ENCODE results near the gene GATC. TPM values are rescaled to one million over a fixed set of nuclear protein-coding genes. Genes with fewer than 3 reads are reported as not detected.
A peak's percentile ranks its signal among the peaks of the same experiment; 100 is the strongest.

Gene GATC
- total RNA-seq, 6 experiments from 2014 or later = 16.3 to 30.9 (median 24.0) TPM

GRCh38 chr12:120425797-120426196 is 20.4 kb upstream of the GATC start:
- H3K36me3 Mint-ChIP-seq (ENCODE audit: low read depth) = no peaks in the 10 kb centered on the region
- no peak for TF ChIP-seq CTCF (IDR thresholded peaks at IDR 0.05)
- H3K27ac Mint-ChIP-seq = no peak overlapping the region
- no peak for DNase-seq
- peaks cover 17% of the 10 kb centered on the region for H3K27me3 Mint-ChIP-seq (ENCODE audit: insufficient read depth)
- H3K9me3 Mint-ChIP-seq = no peaks in the 10 kb centered on the region
- H3K4me1 Mint-ChIP-seq (ENCODE audit: low read depth) = no peaks in the 10 kb centered on the region
- H3K4me3 Mint-ChIP-seq = no peak overlapping the region

GRCh38 chr12:120428597-120429229 is 17.5 kb upstream of the GATC start:
- peaks cover 17% of the 10 kb centered on the region for H3K27me3 Mint-ChIP-seq (ENCODE audit: insufficient read depth)
- no peaks in the 10 kb centered on the region for H3K36me3 Mint-ChIP-seq (ENCODE audit: low read depth)
- no peaks in the 10 kb centered on the region for H3K4me1 Mint-ChIP-seq (ENCODE audit: low read depth)
- no peak for TF ChIP-seq CTCF (IDR thresholded peaks at IDR 0.05)
- H3K9me3 Mint-ChIP-seq = no peaks in the 10 kb centered on the region
- no peak for DNase-seq
- no peak overlapping the region for H3K27ac Mint-ChIP-seq
- H3K4me3 Mint-ChIP-seq = no peak overlapping the region

- Mint-ChIP-seq H3K4me1 (ENCODE audit: low read depth) (no peaks in the 10 kb centered on the region), H3K27me3 (ENCODE audit: insufficient read depth) (peaks cover 17% of the 10 kb centered on the region), H3K36me3 (ENCODE audit: low read depth) (no peaks in the 10 kb centered on the region), H3K27ac (no peak overlapping the region), H3K9me3 (no peaks in the 10 kb centered on the region), H3K4me3 (no peak overlapping the region)
- no peak for TF ChIP-seq CTCF (IDR thresholded peaks at IDR 0.05)
- DNase-seq = no peak
Measured at GRCh38 chr12:120429368-120429767, 16.9 kb upstream of the GATC start.

- Mint-ChIP-seq H3K9me3 (no peaks in the 10 kb centered on the region), H3K36me3 (ENCODE audit: low read depth) (no peaks in the 10 kb centered on the region), H3K4me1 (ENCODE audit: low read depth) (peaks cover 6% of the 10 kb centered on the region), H3K27ac (no peak overlapping the region), H3K4me3 (no peak overlapping the region), H3K27me3 (ENCODE audit: insufficient read depth) (peaks cover 6% of the 10 kb centered on the region)
- TF ChIP-seq CTCF (IDR thresholded peaks at IDR 0.05) = no peak
- DNase-seq = no peak
Measured at GRCh38 chr12:120432772-120433525, 13.3 kb upstream of the GATC start.

GRCh38 chr12:120437735-120438494 is 8.3 kb upstream of the GATC start, which contains the start of gene COX6A1:
Gene COX6A1, plus strand, starts transcription at chr12:120438113. Its CDS starts 14 bp downstream, at chr12:120438127.
- TF ChIP-seq CTCF (IDR thresholded peaks at IDR 0.05) = peak; percentile 18; the same call in 1 of the 2 replicates
- Mint-ChIP-seq H3K27ac (peak within 1 kb of the TSS; percentile 74), H3K4me3 (peak within 1 kb of the TSS; percentile 94), H3K4me1 (ENCODE audit: low read depth) (peaks cover 20% of the 10 kb centered on the region), H3K9me3 (no peaks in the 10 kb centered on the region), H3K36me3 (ENCODE audit: low read depth) (0 out of 2 replicates have a peak, but pooled peaks cover 7% of the 10 kb centered on the region), H3K27me3 (ENCODE audit: insufficient read depth) (no peaks in the 10 kb centered on the region; the same call in 1 of the 2 replicates)
- DNase-seq = peak; percentile 97
